Ureter (tissue), 1 donor: ENCODE data around the gene YBX2. TPM values are rescaled to one million over a fixed set of nuclear protein-coding genes. Genes with fewer than 3 reads are reported as not detected.
"Not testable (repeated sequence)": the region's sequence is repeated elsewhere in the genome, so short reads cannot be mapped to it uniquely, and the experiment has no call there.

Experiments
- DNase-seq: peaks from one replicate; pipeline ENCODE4 v3.0.0-alpha.2; 2020; ENCODE audit warnings: low spot score
- total RNA-seq: library from RNA; stranded (reverse); gene quantifications from one replicate; pipeline ENCODE4 v1.2.4, GENCODE V29; 2023
- donor health status: DM: yes; HTN: yes; CAD: no.

The YBX2 gene
- total RNA-seq = not detected

DNA sequence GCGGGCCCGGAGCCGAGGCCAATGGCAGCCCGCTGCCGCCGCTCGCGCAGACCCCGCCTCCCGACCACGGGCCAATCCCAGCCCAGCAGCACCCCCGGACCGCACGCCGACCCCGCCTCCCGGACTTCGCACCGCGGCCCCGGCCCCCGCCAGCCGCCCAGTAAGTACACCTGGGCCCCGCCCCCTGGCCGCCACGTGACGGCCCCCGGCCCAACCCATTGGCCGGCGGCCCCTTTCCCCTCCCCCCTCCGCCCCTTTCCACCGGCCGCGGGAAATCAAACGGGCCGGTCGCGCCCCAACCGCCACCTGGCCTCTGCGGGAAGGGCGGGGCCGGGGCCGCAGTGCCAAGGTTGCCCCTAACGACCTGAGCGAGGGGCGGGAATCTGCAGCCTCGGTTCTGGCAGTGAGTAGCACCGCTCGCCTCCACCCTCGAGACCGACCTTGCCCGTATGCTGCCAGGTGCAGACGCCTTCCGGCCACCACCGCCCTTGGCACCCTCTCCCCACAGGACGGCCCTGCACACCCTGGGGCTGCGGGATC is at the start of gene YBX2:
Gene YBX2, minus strand, starts transcription at position 26 of the 540 bp plus-strand sequence. CDS start 139 bp downstream, outside the sequence.
- DNase-seq = peak; percentile 64

DNA sequence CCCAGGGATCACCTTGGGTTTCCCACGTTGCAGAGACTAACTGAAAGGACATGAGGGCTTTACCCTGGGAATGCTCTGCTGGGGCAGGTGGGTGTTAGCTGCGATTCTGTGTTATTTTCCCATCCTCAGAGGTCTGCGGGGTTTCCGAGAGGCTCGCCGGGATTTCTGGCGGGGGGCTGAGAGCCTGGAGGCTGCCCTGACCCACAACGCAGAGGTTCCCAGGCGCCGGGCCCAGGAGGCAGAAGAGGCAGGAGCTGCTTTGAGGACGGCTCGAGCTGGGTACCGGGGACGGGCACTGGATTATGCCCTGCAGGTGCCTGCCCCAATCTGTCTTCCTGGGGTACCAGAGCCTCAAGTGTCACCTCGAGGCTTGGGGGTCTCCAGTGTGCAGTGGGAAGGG is 48.8 kb upstream of the YBX2 start:
- DNase-seq = no peak

DNA sequence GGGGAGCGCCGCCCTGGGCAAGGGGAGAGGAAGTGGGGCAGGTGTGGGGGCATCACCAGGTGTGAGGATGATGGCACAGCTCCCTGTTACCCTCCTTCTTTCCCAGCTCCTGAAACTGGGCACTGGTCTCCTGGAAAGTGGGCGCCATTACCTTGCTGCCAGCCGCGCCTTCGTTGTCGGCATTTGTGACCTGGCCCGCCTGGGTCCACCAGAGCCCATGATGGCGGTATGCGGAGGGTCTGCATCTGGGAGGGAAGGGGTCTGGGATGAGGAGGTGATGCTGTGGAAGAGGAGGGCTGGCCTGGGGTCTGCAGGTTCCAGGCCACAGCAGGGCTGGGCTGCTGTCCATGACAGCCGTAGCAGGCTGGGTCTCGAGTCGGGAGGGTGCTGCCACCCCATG is 47.4 kb upstream of the YBX2 start:
- DNase-seq = no peak

DNA sequence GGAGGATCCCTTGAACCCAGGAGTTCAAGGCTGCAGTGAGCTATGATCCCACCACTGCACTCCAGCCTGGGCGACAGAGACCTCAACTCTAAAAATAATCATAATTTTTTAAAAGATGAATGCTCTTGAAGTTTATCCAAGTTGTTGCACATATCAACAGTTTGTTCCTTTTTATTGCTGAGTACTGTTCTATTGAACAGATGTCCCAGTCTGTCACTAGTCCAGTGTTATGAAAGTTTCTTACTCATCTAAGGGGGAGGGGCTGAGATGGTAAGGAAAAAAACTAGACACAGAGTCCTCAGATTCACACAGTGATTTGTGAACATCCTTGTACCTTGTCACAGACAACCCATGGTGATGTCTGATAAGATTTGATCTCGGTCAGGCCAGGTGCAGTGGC is 45.7 kb upstream of the YBX2 start:
- DNase-seq = no peak

DNA sequence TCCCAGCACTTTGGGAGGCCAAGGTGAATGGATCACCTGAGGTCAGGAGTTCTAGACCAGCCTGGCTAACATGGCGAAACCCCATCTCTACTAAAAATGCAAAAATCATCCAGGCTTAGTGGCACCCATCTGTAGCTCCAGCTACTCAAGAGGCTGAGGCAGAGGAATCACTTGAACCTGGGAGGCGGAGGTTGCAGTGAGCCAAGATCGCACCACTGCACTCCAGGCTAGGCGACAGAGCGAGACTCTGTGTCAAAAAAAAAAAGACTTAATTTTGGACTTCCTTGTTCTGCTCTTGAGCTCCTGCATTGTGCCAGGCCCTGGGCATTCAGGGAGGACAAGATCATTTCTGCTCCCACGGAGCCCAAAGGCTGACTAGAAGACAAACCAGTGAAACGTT is 43.2 kb upstream of the YBX2 start:
- DNase-seq = not testable (repeated sequence)

DNA sequence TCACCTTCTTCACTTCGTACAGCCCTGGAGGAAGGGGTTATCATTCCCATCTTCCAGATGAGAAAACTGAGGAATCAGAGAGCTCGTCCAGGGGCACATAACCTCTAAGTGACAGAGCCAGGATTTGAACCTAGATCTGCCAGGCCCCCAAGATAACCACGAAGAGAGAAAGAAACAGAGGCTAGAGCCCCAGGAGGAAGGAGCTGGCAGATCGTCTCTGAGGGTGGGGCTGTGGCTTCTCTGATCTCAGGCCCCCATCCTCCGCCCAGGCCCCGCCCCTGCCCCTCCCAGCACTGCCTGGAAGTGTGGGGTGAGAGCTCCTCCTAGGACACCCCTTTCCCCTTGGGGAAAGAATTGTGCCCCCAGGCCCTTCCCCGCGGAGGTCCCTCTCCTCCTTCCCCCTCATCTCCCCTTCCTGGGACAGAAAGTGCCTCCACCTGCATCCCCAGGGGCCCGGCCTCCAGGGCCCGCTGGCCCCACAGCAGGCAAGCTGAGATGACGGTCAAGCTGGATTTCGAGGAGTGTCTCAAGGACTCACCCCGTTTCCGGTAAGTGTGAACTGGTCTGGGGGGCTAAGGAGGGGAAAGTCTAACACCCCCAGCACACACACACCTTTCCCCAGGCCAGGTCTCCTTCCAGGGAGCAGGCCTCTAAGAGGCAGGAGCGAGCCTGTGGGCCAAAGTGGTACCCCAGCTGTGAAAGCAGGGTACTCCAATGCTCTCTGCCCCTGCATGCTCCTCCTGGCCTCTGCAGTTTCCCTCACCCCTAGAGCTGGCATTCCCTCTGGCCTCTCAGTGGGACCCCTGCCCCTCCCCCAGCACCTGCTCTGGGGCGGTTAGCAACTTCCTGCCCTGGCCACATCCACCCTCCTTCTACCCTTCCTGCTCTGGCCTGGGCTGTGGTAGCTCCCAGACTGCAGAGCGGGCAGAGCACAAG is 42.1 kb upstream of the YBX2 start, which contains the start of gene ACAP1:
Gene ACAP1, plus strand, starts transcription at position 290 of the 936 bp plus-strand sequence. Its CDS starts 206 bp downstream, at position 496.
- DNase-seq = no peak

DNA sequence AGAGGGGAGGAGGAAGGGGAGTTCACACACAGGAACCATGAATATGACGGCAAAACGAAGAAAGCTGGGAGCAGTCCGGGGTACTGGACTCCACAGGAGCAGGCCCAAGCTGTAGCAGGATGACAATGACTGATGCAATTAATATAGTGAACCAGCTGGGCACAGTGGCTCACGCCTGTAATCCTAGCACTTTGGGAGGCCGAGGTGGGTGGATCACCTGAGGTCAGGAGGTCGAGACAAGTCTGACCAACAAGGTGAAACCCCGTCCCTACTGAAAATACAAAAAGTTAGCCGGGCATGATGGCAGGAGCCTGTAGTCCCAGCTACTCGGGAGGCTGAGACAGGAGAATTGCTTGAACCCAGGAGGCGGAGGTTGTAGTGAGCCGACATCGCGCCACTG is 41.3 kb upstream of the YBX2 start:
- not testable (repeated sequence) for DNase-seq

DNA sequence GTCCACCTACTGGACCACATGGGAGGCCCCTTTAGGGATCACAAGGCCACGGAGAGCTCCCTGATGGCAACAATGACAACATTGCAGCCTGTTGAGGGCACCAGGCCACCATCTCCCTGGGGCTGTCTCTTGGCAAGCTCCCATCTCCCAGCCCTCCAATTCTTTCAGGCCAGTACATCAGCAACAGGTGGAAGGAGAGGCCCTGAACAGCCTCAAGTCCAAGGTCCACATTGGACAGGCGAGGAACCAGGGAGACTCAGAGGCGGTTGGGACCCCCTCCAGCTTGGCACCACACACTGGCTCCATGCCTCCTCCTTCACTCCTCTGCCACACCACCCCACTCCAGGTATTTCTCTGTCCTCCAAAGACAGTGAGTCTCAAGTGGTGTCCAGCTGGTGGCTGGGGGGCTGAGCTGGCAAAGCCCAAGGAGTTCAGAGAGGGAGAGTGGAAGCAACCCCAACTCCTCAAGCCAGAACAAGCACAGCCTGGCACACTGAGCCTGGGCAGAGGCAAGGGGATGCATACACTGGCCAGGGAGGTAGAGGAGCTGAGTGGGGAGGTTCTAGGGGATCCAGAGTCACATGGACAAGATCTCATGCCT is 40.6 kb upstream of the YBX2 start:
- DNase-seq = no peak

DNA sequence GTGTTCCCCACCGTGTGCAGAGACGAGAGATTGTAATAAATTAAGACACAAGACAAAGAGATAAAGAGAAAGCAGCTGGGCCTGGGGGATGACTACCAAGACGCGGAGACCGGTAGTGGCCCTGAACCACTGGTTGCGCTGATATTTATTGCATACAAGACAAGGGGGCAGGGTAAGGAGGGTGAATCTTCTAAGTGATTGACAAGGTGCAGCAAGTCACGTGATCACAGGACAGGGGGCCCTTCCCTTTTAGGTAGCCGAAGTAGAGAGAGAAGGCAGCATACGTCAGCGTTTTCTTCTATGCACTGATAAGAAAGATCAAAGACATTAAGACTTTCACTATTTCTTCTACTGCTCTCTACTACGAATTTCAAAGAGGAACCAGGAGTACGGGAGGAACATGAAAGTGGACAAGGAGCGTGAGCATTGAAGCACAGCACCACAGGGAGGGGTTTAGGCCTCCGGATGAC is 38.2 kb upstream of the YBX2 start:
- DNase-seq = not testable (repeated sequence)

DNA sequence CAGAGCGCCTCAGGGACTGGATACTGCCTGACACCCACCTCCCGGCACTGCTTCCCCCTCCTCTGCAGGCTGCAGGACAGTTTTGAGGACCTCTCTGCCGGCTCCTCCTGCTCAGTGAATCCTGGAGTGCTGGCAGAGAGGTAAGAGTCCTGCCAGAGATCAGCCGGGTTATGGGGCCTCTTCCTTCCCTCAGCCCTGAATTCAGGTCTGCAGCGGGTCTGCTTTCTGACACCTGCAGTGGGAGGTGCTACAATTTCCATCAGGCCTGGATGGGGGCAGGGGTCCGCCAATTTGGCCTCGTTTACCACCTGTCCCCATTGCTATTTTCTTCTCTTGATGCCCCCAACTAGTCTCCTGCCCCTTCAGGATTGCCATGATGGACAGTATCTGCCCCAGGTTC is 37.7 kb upstream of the YBX2 start:
- no peak for DNase-seq

DNA sequence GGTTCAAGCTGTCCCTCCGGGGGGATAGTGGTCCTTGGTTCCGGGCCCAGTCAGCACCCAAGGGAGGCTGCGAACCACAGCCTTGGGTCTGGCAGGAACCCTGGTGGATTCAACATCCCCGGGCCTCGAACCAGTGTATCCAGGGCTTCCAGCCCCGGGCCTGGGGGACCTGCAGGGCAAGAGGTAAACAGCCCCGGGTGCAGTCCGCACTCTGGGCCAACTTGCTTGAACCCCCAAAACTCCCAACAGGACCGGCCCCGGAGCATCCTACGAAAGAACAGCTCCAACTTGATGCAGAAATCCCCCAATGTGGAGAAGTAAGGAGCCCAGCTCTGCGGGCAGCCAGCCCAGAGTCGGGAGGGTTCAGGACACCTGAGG is 36.2 kb upstream of the YBX2 start:
- no peak for DNase-seq

DNA sequence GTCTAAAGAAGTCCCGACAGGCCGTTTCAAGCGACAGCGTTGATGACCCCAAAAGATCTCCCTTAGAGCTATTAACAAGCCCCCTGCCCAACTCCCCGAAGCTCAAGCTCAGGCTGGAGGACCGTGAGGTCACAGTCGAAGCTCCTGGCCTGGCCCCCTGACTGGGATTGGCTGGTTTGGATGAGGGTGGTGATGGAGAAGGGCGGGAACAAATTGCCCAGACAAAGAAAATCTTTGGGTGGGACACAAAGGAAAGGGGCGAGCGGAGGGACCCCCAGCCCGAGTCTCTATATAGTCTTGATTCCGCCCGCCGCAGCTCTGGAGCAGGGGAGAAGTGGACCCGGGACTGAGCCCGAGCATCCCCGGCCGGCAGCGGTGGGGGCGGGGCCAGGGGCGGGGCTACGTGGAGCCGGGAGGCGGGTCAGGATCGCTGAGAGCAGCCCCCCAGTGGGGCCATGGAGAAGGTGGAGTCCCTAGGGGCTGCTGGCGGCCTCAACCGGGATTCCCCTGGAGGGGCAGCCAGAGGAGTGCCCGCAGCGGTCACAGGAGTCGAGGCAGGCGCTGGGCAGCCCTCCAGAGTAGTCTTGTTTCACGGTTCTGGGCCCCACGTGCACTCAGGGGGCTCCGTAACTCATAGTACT is 35.7 kb upstream of the YBX2 start:
- DNase-seq = no peak

DNA sequence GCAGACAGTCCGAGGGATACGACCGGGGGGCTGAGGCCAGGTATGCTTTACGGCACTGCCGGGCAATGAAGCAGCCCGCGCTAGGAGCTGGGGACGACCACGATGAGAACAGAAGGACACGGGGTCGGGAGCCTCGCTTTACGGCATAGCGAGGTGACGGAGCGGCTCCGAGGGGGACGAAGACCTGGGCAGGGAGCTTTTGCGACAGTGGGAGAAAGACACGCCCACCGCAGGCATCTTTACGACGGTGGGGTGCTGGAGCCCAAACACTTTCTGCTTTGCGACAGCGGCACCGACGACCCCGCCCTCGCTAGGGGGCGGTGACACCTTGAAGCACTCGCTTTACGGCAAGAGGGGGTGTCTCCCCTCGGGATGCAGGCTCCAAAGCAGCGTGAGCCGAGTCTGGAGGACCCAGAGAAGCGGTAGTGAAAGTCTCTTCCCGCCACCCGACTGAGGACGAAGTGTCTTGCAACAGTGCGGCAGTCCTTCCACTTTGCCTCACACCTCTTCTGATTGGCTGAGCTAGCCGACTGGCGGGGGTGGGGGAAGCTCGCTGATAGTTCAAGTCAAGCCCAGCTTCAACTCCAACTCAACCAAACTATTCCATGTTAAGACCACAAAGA is 35.0 kb upstream of the YBX2 start:
- DNase-seq = peak; percentile 98

DNA sequence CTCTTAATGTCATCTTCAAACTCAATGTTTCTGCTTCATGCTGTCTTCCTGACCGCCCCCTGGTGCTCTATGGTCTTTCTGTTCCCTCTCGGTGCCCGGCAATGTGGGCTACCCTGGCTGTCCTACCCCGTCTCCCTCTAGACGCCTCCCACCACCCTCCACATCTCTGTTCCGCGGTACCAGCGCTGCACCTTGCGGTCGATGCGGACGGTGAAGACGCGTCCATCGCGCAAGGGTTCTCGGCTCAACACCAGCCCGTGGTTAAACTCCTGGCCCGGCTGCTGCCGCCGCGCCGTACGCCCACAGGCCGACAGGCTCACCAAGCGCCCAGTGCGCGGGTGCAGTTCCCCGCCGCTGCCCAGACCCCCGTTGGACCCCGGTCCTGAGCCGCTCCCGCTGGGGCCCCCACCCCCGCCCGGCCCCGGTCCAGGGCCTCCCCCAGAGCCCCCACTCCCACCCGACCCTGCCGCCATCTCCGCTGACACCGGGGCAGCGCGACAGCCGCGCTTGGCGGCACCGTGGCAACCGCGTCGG is 34.5 kb upstream of the YBX2 start, which contains the start of gene NEURL4:
Gene NEURL4, minus strand, starts transcription at position 496 of the 534 bp plus-strand sequence. Its CDS starts 23 bp downstream, at position 473.
- DNase-seq = no peak

DNA sequence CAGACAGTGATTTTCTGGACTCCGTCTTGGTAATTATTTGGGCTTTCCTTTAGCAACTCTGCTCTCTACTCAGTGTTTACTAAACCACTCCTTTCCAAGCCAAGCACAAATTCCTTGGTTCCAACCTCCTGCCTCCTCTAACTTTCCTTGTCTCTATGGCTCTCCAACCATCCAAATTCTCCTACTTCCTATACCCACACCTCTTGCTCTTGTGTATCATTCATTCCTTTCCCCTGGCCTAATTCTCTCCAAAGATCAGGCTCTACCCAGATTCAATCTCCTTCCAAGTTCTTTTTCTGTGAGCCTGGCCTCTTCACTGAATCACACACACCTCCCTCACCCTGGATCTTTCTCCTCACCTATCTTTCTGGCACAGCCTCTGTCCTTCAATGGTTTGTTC is 33.6 kb upstream of the YBX2 start:
- no peak for DNase-seq

DNA sequence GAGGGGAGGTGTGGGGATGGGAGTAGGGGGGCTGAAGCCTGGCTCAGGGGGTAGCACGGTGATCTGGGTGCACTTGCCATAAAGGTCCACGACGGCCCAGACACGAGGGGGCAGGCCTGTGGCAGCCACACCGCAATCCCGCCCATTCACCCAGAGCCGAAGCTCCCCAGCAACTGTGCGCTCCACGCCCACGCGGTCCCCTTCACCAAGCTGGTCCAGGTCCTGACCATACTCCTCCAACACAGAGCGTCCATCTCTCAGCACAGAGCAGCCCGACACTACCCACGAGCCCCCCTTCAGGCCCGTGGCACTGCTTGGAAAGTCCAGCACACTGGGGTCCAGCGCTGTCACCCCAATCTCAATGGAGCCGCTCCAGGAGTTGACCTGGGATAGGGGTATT is 33.1 kb upstream of the YBX2 start:
- no peak for DNase-seq

DNA sequence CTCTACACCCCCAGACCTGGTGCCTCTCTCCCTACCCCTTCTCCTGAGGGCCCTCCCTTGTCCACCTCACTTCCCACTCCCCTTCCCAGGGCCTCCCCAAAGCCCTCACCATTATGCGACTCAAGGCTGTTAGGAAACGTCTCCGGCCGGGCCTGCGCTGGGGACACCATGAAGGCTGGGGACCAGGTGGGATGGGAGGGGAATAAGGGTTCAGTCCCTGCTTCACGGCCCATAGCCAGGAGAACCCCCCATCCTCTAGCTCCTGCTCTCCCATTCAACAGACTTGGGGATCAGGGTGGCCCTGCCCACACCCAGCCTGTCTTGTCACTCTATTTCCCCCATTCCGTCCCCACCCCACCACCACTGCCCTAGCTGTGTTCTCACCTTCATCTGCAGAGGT is 32.6 kb upstream of the YBX2 start:
- DNase-seq = no peak

DNA sequence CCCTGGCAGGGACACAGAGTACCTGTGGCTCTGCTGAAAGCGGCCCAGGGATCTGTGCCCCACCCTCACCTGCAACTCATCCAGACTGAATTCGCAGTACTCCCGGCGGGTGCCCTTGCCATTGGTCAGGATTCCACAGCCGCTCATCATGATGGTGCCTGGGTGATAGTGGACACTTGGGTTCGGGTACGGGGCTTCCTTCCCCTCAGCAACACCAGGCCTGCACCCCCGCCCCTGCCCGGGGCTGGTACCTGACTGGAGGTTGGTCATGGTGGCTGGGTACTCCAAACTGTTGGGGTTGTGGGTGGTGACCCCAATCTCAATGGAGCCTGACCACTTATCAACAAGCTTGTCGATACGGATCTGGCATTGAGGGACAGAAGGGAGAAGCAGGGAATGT is 31.7 kb upstream of the YBX2 start:
- DNase-seq = no peak

DNA sequence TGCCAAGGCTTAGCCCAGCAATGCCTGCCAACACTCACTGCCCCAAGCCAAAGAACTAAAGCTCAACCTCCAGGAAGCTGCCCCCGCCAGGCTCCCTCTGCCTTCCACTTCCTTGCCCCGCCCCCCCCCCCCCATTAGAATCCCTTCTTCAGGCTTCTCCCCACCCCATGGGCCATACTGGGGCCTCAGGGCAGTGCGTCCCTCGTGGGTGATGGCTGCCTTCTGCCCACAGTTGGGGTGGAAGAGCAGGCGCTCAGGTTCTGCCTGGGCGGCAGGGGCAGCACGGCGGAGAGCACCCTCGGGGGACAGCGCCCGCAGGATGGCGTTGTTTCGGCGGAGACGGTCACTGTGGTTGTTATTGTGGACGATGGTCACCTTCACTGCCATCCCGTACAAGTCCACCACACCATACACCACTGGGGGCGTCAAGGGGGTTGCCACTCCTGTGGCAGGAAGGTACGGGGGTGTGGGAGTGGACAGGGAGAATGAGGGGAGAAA is 30.6 kb upstream of the YBX2 start:
- DNase-seq = no peak

DNA sequence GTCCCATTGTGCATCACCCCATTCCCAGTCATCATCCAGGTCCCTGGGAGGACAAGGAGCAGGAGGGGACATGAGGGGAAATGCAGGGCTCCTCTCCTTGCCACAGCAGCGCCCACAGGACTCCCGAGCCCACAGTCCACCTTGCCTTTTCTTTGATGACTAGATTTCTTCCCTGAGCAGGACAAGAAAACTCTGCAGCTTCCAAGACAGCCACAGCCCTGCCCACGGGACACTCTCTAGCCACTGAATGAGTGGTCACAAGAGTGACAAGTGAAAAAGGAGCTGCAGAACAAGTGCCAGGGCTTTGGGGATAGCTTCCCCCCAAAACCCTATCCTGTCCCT is 30.0 kb upstream of the YBX2 start:
- no peak for DNase-seq

DNA sequence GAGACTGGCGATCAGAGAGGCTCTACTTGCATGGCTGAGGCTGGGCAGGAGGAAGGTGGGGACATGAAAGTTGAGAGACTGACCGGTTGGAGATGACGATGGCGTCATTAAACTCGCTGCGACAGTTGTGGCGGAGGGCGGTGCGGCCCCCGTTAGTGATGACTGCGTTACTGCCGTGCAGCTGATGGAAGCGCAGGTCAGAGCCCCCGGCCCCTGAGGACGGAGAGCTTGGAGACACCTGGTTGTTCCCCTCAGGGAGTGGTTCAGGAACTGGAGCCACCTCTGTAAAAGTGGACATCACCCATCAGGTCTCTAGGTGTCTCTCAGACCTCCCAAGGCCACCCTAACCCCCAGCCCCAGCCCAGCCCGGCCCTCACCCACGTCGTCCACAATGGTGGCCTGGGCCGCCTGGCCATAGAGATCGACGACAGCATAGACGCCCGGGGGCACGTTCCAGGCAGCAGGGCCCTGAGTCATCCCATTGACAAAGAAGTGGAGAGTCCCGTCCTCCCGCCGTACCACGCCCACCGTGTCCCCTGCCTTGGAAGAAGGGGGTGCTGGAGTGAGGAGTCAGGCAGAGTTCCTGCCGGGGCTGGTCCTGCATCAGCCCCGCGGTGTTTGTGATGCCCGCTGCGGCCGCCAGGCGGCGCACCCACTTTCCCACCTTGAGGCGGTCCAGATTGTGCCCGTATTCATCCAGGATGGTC is 29.4 kb upstream of the YBX2 start:
- no peak for DNase-seq
